ENCODE data around the gene KDF1.

DNA sequence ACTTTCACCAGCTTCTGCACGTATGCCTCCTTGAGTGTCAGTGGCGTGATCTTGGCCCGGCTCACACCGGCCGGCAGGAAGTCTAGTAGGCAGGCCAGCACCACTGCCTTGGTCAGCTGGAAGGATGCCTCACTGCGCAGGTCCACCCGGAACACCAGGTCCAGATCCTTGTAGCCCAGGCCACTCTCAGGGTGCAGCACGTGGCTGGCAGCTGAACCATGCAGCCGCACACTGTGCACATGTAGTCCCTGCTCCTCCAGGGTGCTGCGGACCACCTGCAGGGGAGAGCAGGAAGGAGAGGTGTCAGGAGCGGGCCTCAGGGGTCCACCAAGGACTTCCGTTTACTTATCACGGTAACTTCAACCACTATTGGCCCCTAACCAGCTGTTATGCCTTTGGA lies 46.4 kb upstream of the KDF1 start:
- TF ChIP-seq, protein P1, sequence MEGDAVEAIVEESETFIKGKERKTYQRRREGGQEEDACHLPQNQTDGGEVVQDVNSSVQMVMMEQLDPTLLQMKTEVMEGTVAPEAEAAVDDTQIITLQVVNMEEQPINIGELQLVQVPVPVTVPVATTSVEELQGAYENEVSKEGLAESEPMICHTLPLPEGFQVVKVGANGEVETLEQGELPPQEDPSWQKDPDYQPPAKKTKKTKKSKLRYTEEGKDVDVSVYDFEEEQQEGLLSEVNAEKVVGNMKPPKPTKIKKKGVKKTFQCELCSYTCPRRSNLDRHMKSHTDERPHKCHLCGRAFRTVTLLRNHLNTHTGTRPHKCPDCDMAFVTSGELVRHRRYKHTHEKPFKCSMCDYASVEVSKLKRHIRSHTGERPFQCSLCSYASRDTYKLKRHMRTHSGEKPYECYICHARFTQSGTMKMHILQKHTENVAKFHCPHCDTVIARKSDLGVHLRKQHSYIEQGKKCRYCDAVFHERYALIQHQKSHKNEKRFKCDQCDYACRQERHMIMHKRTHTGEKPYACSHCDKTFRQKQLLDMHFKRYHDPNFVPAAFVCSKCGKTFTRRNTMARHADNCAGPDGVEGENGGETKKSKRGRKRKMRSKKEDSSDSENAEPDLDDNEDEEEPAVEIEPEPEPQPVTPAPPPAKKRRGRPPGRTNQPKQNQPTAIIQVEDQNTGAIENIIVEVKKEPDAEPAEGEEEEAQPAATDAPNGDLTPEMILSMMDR (conservative IDR thresholded peaks at IDR 0.05; ENCODE audit: low read length) = no peak
- TF ChIP-seq EZH2phosphoT487 (IDR thresholded peaks at IDR 0.05; ENCODE audit: borderline replicate concordance) = no peak

Measured in Loucy (cell line).